GM12878 (cell line): ENCODE measurements around the gene NAV1. TPM values are rescaled to one million over a fixed set of nuclear protein-coding genes. Genes with fewer than 3 reads are reported as not detected.

Source experiments
- JUNB ChIP-seq: IDR thresholded peaks from 2 replicates; pipeline ENCODE4 v1.6.1; 2016; ENCODE audit warnings: antibody characterized with exemption, mild to moderate bottlenecking
- RAD21 ChIP-seq: IDR thresholded peaks from 2 replicates; pipeline ENCODE4 v1.6.1; 2011; ENCODE audit warnings: mild to moderate bottlenecking, low read depth, low read length, moderate library complexity; ENCODE audit not compliant: insufficient read depth
- polyA plus RNA-seq, 11 experiments: library from polyadenylated mRNA; depleted of rRNA in 4 of 11; unstranded in 6 of 11; stranded (reverse) in 5 of 11; fragments of >200 nt; fragmentation: Nextera tagmentation in 4 of 11; fragmentation: Illumina TruSeq in 1 of 11; extraction: Ambion mirVana in 4 of 11; extraction: Trizol in 1 of 11; gene quantifications; 1 replicate in 1 of 11; 2 replicates in 10 of 11; pipeline versions ENCODE4 v1.2.1 to v1.2.3, GENCODE V29; 2011 to 2016; ENCODE audit warnings: inconsistent platforms in 2 of 11, missing spikeins in 2 of 11, low read depth in 1 of 11
- total RNA-seq, 4 experiments: library from RNA; depleted of rRNA in 3 of 4; stranded (reverse); fragments of >200 nt in 3 of 4; fragmentation: Illumina TruSeq in 1 of 4; extraction: Trizol in 1 of 4; gene quantifications; 2 replicates each; pipeline versions ENCODE4 v1.2.1 to v1.2.3, GENCODE V29; 2013 to 2021
- TF ChIP-seq, protein P1 (sequence below): fragments of 450-650 bp; formaldehyde crosslinking; IDR thresholded peaks from 2 replicates; pipeline ENCODE4 v1.4.0; 2022; ENCODE audit warnings: mild to moderate bottlenecking, moderate library complexity
- TF ChIP-seq, protein P2 (sequence below): IDR thresholded peaks from 2 replicates; pipeline ENCODE4 v1.6.1; 2012; ENCODE audit warnings: improper control_type of control experiment, low read depth, low read length; ENCODE audit not compliant: insufficient replicate concordance

Gene NAV1
- total and polyA plus RNA-seq, 10 of the 15 experiments (the other 5 are each of a cell fraction or from before 2014, with no cell fraction given), result 0.04 to 1.3 (median 0.36) TPM

DNA sequence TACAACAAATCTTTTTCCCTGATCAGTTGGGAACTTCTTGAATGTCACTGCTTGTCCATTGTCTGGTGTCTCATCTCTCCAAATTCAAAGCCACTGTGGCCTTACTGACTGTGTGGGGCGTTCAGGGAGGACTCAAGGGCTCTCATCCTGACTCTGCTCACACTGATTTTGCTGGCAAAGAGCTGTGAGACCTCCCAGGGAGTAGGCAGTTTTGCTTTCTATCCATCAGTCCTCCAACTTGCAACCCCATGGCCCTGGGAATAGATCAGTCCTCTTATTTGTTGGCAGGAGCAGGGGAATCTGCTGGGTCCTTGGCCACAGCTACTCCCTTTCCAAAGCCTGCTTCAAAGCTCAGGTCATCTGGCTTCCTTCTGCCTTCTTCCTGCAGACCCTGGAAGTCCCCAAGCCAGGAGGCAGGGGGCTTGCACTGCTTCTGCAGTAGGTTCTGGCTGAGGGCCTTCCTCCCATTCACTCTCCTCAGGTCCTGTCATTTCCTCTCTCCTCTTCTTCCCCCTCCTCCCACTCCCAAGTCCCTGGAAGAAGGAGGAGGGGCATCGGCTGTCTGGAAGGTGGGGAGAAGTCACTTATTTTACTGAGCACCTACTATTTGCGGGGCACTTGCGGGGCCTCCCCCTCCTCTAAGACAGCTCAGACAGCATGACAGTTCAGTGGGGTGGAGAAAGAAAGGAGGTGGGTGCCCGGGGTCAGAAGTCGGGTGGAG is 876 bp upstream of the NAV1 start (continued):
- TF ChIP-seq, protein P1, sequence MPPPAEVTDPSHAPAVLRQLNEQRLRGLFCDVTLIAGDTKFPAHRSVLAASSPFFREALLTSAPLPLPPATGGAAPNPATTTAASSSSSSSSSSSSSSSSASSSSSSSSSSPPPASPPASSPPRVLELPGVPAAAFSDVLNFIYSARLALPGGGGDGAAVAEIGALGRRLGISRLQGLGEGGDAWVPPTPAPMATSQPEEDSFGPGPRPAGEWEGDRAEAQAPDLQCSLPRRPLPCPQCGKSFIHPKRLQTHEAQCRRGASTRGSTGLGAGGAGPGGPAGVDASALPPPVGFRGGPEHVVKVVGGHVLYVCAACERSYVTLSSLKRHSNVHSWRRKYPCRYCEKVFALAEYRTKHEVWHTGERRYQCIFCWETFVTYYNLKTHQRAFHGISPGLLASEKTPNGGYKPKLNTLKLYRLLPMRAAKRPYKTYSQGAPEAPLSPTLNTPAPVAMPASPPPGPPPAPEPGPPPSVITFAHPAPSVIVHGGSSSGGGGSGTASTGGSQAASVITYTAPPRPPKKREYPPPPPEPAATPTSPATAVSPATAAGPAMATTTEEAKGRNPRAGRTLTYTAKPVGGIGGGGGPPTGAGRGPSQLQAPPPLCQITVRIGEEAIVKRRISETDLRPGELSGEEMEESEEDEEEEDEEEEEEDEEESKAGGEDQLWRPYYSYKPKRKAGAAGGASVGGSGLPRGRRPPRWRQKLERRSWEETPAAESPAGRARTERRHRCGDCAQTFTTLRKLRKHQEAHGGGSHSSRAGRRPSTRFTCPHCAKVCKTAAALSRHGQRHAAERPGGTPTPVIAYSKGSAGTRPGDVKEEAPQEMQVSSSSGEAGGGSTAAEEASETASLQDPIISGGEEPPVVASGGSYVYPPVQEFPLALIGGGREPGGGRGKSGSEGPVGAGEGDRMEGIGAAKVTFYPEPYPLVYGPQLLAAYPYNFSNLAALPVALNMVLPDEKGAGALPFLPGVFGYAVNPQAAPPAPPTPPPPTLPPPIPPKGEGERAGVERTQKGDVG, result no peak
- TF ChIP-seq JUNB (no peak), RAD21 (no peak)
- TF ChIP-seq, protein P2, sequence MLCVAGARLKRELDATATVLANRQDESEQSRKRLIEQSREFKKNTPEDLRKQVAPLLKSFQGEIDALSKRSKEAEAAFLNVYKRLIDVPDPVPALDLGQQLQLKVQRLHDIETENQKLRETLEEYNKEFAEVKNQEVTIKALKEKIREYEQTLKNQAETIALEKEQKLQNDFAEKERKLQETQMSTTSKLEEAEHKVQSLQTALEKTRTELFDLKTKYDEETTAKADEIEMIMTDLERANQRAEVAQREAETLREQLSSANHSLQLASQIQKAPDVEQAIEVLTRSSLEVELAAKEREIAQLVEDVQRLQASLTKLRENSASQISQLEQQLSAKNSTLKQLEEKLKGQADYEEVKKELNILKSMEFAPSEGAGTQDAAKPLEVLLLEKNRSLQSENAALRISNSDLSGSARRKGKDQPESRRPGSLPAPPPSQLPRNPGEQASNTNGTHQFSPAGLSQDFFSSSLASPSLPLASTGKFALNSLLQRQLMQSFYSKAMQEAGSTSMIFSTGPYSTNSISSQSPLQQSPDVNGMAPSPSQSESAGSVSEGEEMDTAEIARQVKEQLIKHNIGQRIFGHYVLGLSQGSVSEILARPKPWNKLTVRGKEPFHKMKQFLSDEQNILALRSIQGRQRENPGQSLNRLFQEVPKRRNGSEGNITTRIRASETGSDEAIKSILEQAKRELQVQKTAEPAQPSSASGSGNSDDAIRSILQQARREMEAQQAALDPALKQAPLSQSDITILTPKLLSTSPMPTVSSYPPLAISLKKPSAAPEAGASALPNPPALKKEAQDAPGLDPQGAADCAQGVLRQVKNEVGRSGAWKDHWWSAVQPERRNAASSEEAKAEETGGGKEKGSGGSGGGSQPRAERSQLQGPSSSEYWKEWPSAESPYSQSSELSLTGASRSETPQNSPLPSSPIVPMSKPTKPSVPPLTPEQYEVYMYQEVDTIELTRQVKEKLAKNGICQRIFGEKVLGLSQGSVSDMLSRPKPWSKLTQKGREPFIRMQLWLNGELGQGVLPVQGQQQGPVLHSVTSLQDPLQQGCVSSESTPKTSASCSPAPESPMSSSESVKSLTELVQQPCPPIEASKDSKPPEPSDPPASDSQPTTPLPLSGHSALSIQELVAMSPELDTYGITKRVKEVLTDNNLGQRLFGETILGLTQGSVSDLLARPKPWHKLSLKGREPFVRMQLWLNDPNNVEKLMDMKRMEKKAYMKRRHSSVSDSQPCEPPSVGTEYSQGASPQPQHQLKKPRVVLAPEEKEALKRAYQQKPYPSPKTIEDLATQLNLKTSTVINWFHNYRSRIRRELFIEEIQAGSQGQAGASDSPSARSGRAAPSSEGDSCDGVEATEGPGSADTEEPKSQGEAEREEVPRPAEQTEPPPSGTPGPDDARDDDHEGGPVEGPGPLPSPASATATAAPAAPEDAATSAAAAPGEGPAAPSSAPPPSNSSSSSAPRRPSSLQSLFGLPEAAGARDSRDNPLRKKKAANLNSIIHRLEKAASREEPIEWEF, result no peak
